Measurements from ENCODE around the gene COX7A1.
"Not testable (repeated sequence)": the region's sequence is repeated elsewhere in the genome, so short reads cannot be mapped to it uniquely, and the experiment has no call there.

Gene COX7A1

DNA sequence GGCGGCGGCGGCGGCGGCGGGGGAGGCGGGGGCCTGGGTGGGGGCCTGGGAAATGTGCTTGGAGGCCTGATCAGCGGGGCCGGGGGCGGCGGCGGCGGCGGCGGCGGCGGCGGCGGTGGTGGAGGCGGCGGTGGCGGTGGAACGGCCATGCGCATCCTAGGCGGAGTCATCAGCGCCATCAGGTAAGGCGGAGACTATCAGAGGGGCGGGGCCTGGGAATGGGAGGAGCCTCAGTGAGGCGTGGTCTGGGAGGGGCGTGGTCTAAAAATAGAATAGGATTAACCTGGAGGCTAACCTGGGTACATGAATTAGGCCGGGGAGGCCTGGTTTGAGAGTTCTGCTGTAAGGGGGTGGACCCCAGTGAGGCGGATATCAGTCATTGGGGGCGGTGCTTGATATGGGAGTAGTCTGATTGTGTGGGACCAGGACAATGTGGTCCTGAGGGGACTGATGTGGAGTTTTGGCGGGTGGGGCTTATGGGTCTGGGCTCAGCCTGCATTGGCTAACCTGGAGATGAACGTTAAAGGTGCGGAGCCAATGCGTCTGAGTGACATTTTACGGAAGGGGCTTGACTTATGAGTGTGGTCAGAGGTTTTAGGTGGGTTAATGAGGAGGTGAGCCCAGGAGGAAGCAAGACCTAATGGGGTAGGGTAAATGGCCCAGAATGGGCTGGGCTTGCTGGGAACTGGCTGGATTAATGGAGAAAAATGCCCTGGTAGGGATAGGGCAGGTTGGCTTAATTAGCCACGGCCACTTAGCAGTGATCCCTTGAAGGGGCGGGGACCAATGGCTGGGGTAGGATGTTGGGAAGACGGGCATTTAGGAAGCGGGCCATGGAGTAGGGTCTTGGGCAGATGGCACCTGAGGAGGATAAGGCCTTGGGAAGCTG, 11.0 kb downstream of the COX7A1 start:
- DNase-seq (ENCODE audit: low read depth): peak; percentile 89

- DNase-seq (ENCODE audit: low read depth): peak; percentile 20
These were observed 11.8 kb downstream of the COX7A1 start for GRCh38 chr19:36140304-36141038.

DNA sequence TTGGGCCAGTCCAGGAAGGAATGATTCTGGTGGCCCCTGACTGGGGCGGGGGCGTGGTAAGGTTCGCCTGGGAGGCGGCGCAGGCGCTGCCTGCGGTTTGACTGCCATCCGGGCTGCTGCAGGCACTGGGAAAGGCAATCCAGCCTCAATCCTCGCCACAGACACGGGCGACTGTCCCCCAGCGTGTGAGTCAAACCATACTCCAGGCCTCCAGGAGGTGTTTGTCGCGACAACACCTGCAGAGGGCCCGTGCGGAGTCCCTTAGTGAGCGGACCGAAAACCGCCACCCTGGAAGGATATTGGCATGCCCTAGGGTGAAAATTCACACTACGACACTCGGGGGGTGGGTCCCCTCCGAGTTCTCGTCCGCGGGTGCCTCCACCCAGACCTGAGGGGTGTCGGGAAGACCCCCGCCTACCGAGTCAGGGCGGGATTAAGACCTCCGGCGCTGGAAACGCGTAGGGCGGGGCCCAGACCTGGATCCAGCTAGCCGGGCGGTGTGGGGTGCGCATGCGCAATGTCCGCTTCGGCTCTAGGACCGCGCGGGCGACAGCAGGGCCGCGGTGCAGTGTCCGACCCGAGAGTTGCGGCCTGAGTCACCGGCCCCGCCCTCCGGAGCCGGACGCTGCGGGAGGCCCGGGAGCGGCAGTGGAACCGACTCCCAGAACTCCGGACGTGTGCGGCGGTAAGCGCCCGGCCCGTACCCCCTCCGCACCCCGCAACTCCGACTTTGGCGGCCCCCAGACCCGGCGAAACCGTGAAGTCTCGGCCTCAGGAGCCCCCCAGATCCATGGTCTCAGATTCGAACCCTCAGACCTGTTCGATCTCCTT, 12.6 kb downstream of the COX7A1 start, which contains the start of gene CAPNS1:
CAPNS1 (plus strand) TSS at position 594 of the 831 bp plus-strand sequence. CDS start 946 bp downstream, outside the sequence.
- peak; percentile 89 for DNase-seq (ENCODE audit: low read depth)

DNA sequence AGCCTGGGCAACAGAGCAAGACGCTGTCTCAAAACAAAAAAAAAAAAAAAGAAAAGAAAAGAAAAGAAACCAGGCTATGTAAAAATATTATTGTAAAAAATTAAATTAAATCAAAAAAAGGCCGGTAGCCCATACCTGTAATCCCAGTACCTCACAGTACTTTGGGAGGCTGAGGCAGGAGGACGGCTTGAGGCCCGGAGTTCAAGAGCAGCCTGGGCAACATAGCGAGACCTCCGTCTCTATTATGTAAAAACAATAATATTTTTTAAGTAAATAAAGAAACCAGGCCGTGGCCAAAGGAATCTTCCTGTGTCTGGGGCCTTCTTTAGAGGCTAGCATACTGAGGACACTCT, 13.2 kb downstream of the COX7A1 start:
- no peak for DNase-seq (ENCODE audit: low read depth)

DNA sequence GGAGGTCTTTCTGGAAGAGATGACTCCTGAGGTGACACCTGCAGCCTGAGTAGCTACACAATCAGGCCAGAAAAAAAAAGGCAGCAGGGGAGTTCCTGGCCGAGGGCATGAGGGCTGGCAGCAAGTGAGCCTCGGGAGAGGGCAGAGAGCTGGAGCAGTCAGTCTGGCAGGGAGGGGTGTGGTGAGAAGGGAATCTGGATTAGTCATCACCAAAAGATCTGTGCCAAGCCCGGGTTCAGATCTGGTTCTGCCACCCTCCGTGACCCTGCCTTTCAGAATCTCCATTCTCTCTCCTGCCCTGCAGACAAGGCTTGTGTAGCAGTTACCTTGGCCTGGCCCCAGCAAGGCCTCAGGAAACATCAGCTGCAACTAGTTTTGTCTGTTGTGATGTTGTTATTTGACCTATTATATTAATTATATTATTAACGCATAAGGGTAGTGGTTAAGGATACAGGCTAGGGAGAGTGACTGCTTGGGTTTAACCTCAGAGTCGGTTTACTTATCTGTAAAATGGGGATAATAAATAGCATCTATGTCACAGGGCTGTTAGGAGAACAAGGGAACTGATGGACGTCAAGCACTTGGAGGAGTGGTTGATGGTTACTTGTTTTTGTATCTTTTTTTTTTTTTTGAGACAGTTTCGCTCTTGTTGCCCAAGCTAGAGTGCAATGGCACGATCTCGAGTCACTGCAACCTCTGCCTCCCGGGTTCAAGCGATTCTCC, 15.1 kb downstream of the COX7A1 start:
- DNase-seq (ENCODE audit: low read depth): no peak

DNA sequence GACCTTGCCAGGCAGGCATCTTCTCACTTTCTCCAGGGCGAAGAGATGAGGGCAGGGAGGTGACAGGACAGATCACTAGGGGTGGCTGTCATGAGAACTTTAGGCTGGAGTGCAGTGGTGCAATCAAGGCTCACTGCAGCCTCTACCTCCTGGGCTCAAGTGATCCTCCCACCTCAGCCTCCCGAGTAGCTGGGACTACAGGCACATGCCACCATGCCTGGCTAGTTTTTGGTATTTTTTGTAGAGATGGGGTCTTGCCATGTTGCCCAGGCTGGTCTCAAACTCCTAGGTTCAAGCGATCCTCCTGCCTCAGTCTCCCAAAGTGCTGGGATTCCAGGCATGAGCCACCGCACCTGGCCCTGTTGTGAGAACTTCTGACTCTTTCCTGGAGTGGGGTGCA, 17.4 kb downstream of the COX7A1 start:
- not testable (repeated sequence) for DNase-seq (ENCODE audit: low read depth)

- DNase-seq (ENCODE audit: low read depth): not testable (repeated sequence)
These were observed 21.0 kb downstream of the COX7A1 start for GRCh38 chr19:36131221-36131620.

GRCh38 chr19:36128392-36128736, 23.9 kb downstream of the COX7A1 start:
- DNase-seq (ENCODE audit: low read depth): no peak

- DNase-seq (ENCODE audit: low read depth): no peak
These were observed 26.7 kb downstream of the COX7A1 start for GRCh38 chr19:36125557-36125956.

- no peak for DNase-seq (ENCODE audit: low read depth)
These were observed 30.6 kb downstream of the COX7A1 start for GRCh38 chr19:36121486-36122124.

DNA sequence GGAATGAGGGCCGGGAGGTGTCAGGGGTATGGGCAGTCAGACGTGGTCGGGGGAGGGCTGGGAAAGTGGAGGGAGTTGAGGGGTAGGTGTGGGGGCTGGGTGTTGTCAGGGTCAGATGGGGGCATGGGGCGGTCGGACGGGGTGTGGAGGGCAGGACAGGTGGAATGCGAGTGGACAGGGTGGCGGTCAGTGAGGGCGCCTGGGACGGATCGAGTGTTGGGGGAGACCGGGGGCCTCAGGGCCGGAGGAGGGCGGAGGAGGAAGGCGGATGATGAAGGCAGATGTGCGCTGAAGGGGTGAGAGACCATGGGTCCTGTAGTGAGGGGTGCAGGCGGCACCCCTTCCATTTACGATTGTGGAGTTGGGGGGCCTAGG, 31.3 kb downstream of the COX7A1 start:
- DNase-seq (ENCODE audit: low read depth): no peak

GRCh38 chr19:36120092-36120983, 31.9 kb downstream of the COX7A1 start:
- no peak for DNase-seq (ENCODE audit: low read depth)

DNA sequence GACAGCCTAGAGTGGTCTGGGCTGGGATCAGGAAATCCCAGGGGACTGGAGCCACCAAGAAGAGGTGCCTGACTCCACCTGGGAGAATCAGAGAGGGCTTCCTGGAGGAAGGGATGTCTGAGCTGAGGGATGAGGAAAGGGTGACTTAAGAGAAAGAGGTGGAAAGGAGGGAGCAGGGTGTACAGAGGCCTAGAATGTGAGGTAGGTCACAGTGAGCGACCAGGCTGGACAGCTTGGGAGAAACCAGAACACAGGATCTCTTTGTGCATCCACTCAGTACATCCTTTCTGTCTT, 36.0 kb downstream of the COX7A1 start:
- no peak for DNase-seq (ENCODE audit: low read depth)

- DNase-seq (ENCODE audit: low read depth): peak; percentile 87
These were observed 36.5 kb downstream of the COX7A1 start, which contains the start of gene TBCB for GRCh38 chr19:36115453-36116343. Gene TBCB, plus strand, starts transcription at chr19:36115468. Its CDS starts 93 bp downstream, at chr19:36115561.

GRCh38 chr19:36114721-36115452, 37.4 kb downstream of the COX7A1 start, which contains the start of gene POLR2I:
Gene POLR2I, minus strand, starts transcription at chr19:36114875. Its CDS starts 19 bp downstream, at chr19:36114856.
- DNase-seq (ENCODE audit: low read depth): peak; percentile 98

DNA sequence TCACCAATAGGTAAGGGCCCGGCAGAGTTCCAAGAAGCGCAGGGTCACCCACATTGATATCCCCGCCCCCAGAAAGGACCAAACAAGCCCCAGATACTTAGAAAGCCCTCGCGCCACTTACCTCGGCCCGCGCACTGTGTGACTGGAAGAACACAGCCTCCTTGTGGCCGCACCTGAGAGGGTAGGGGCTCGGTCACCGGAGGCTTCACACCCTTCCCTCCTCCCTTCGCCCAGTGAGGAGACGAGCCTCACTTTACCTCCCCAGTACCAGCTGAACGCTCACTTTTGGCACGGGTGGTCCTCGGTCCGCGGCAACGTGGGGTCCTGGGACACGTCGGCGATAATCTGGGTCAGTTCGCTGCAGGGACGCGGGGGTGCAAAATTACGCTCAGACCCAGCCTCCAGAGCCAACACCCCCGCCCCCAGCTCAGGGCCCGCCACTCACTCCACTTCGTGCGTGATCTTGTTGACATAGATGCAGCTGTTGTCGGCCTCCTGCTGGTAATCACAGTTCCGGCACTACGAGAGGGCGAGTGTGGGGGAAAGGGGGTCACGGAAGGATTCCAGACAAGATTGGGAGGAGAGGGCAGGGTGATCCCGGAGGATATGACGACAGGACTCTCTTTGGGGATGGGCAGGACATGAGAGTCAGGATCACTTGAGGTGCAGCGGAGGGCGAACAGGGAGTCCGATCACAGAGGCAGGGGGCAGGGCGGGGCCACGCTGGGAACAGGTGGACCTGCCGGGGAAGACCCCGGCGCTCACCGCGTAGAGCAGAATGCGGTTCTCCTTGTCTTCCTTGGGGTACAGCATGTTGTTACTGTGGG, 38.1 kb downstream of the COX7A1 start:
- no peak for DNase-seq (ENCODE audit: low read depth)

DNA sequence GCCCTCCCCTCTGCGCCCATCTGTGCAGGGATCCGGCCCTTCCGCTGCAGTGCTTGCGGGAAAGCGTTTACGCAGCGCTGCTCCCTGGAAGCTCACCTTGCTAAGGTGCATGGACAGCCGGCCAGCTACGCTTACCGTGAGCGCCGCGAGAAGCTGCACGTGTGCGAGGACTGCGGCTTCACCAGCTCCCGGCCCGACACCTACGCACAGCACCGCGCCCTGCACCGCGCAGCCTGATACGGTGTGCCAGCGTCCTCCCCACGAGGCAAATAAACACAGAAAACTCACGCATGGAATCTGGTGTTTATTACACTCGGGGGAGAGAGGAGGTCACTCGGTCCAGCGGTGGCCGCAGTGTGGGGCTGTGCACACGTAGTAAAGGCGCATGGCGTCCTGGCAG, 38.8 kb downstream of the COX7A1 start:
- no peak for DNase-seq (ENCODE audit: low read depth)

DNA sequence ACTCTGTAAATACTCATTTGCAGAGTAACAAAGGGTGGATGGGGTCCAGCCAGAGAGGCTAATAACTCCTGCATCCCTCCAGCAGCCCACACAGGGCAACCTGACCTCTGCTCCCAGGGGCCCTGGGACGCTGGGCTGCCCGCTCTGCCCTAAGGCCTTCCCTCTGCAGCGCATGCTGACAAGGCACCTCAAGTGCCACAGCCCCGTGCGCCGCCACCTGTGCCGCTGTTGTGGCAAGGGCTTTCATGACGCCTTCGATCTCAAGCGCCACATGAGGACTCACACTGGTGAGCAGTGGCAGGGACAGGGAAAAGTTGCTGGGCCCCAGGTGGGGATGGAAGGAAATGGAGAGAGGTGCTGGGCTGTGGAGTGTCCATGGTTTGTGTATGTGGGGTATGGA, 39.6 kb downstream of the COX7A1 start:
- no peak for DNase-seq (ENCODE audit: low read depth)

All from activated T-cell treated with anti-CD3 and anti-CD28 coated beads for 24 hours (primary cell).